ENCODE data around the gene AVEN.

DNA sequence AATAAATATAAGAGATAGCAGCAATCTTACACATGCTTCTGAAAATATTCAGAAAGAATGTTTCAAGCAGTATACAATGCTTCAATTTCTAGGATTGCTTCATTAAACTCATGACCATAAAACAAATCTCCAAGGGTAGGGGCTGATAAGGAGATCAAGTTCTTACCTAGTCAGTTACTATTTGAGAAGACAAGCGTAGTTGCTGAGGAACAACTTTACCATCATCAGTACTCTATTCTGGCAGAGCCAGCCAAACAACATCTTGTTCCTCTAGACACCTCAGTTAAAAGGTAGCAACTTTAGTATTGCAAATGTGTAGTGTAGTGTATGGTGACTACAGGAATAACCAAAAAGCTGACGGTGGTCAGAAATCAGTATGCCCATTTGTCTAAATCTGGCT lies 156.1 kb downstream of the AVEN start:
- no peak for TF ChIP-seq ZNF384 (IDR thresholded peaks at IDR 0.05)
- TF ChIP-seq, protein P1, sequence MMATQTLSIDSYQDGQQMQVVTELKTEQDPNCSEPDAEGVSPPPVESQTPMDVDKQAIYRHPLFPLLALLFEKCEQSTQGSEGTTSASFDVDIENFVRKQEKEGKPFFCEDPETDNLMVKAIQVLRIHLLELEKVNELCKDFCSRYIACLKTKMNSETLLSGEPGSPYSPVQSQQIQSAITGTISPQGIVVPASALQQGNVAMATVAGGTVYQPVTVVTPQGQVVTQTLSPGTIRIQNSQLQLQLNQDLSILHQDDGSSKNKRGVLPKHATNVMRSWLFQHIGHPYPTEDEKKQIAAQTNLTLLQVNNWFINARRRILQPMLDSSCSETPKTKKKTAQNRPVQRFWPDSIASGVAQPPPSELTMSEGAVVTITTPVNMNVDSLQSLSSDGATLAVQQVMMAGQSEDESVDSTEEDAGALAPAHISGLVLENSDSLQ (IDR thresholded peaks at IDR 0.05): no peak
- no peak for TF ChIP-seq BHLHE40 (IDR thresholded peaks at IDR 0.05; ENCODE audit: borderline replicate concordance)
- no peak for TF ChIP-seq NFRKB (IDR thresholded peaks at IDR 0.05)
